ENCODE measurements around the gene PYGO1. TPM values are rescaled to one million over a fixed set of nuclear protein-coding genes. Genes with fewer than 3 reads are reported as not detected.

PYGO1 gene
- total and polyA plus RNA-seq, 9 of the 15 experiments (the other 6 are each of a cell fraction or from before 2014, with no cell fraction given), result under 0.01 to 0.07 (median 0.02) TPM; not detected in 5

- DNase-seq (ENCODE audit: extremely low read depth in 1 of 4, low spot score in 3 of 4), result peak; percentile 46 to 61 (median 48)
- H3K36me3 ChIP-seq (ENCODE audit: control insufficient read depth, insufficient read depth, low read length), result no peaks in the 10 kb centered on the region
- no peaks in the 10 kb centered on the region for H3K9me3 ChIP-seq (replicated peaks; ENCODE audit: control insufficient read depth, insufficient read depth, low read depth, low read length)
- H3K4me1 ChIP-seq (replicated peaks in 1 of 2; ENCODE audit: control insufficient read depth in 2 of 2, insufficient read depth in 2 of 2, low read length in 2 of 2), result no peaks in the 10 kb centered on the region; a peak in 2 of 5 replicates
- H3K27me3 ChIP-seq (ENCODE audit: control insufficient read depth in 2 of 2, insufficient read depth in 2 of 2, low read length in 2 of 2), result no peaks in the 10 kb centered on the region
- H3K9me1 ChIP-seq (ENCODE audit: control insufficient read depth, insufficient read depth, low read length), result no peaks in the 10 kb centered on the region
- ATAC-seq, result peak; percentile 89
- no peaks in the 10 kb centered on the region for H4K20me1 ChIP-seq (replicated peaks; ENCODE audit: control insufficient read depth, insufficient read depth, low read length)
- 15% methylated on average over 7 of the region's 7 CpGs for WGBS (ENCODE audit: insufficient coverage, low coverage, missing lambda C conversion rate)
- in situ Hi-C loops (cut with MboI) (no loop called here), intact Hi-C loops (cut with micrococcal nuclease) (loop anchor here (1.0 kb wide), 1 partner anchor 115 kb away; no protein-coding TSS in a partner anchor)
- H2AFZ ChIP-seq (ENCODE audit: low read depth, low read length), result peak overlapping the region; percentile 95
- POLR2A ChIA-PET, result interaction anchor here (0.9 to 1.0 kb wide), 2 partner anchors 9 to 10 kb away, joined by 3 read pairs; no protein-coding TSS in a partner anchor
- H3K9ac ChIP-seq (ENCODE audit: insufficient read depth in 1 of 2, low read depth in 2 of 2, low read length in 2 of 2), result no peak overlapping the region
- no peaks in the 10 kb centered on the region for H3K79me2 ChIP-seq (ENCODE audit: control insufficient read depth, insufficient read depth, low read length)
- CTCF ChIA-PET (ENCODE audit: low intra/inter-chr PET ratio), result no interaction called here
- no peak overlapping the region for H3K27ac ChIP-seq (ENCODE audit: extremely low read depth, low read depth, low read length)
- no peak overlapping the region for H3K4me3 ChIP-seq
- BruUV-seq (replicated peaks), result no TSS peak
- H3K4me2 ChIP-seq (ENCODE audit: insufficient read depth, low read length), result no peak overlapping the region; the same call in 1 of the 2 replicates
- peak; percentile 86 for FAIRE-seq
- TF ChIP-seq NKRF (IDR thresholded peaks at IDR 0.05; ENCODE audit: borderline replicate concordance), result no peak
- no peak for TF ChIP-seq ATF3 (IDR thresholded peaks at IDR 0.05)
- TF ChIP-seq ATF3 (CRISPR knock-in tag; conservative IDR thresholded peaks at IDR 0.05), result no peak
- no peak for TF ChIP-seq ZNF277 (CRISPR knock-in tag; IDR thresholded peaks at IDR 0.05; ENCODE audit: borderline replicate concordance)
- no peak for TF ChIP-seq MAFK (IDR thresholded peaks at IDR 0.05; ENCODE audit: low read length)
Measured at GRCh38 chr15:55526559-55527036, 61.5 kb downstream of the PYGO1 start.
